ENCODE data around the gene PUS3.

The PUS3 gene

GRCh38 chr11:125902927-125903710 is at the start of gene PUS3:
TSS of gene PUS3 (minus strand) at chr11:125903206. CDS start at chr11:125896284, 6,922 bp downstream.
- peak; percentile 92 for DNase-seq

- no peak for DNase-seq
Observed at GRCh38 chr11:125952559-125952958, 49.6 kb upstream of the PUS3 start.

GRCh38 chr11:125951731-125952130 is 48.7 kb upstream of the PUS3 start:
- no peak for DNase-seq

GRCh38 chr11:125950696-125951651 is 48.0 kb upstream of the PUS3 start:
- no peak for DNase-seq

GRCh38 chr11:125950178-125950490 is 47.1 kb upstream of the PUS3 start:
- DNase-seq = no peak

GRCh38 chr11:125949271-125950177 is 46.5 kb upstream of the PUS3 start:
- no peak for DNase-seq

GRCh38 chr11:125948278-125949051 is 45.5 kb upstream of the PUS3 start:
- DNase-seq = no peak

GRCh38 chr11:125947419-125948277 is 44.6 kb upstream of the PUS3 start:
- DNase-seq = no peak

GRCh38 chr11:125946712-125947418 is 43.9 kb upstream of the PUS3 start:
- no peak for DNase-seq

GRCh38 chr11:125945797-125946520 is 43.0 kb upstream of the PUS3 start, which contains the start of gene VSIG10L2:
TSS of gene VSIG10L2 (plus strand) at chr11:125946044. CDS start at chr11:125946056, 12 bp downstream.
- no peak for DNase-seq

GRCh38 chr11:125945011-125945796 is 42.2 kb upstream of the PUS3 start:
- DNase-seq = no peak

- no peak for DNase-seq
Observed at GRCh38 chr11:125944350-125945010, 41.5 kb upstream of the PUS3 start.

GRCh38 chr11:125943661-125944349 is 40.8 kb upstream of the PUS3 start:
- DNase-seq = no peak

GRCh38 chr11:125942771-125943428 is 39.9 kb upstream of the PUS3 start:
- no peak for DNase-seq

GRCh38 chr11:125941619-125942611 is 38.9 kb upstream of the PUS3 start:
- DNase-seq = peak; percentile 48

- DNase-seq = no peak
Observed at GRCh38 chr11:125941267-125941618, 38.2 kb upstream of the PUS3 start.
